Stimulated activated memory B cell treated with anti-CD40 and anti-IgM and Interleukin-4, amounts not matched to agents 10 μg/mL and 1 μg/mL and 100 μg/mL, for 72 hours (primary cell): ENCODE measurements around the gene CLRN3.
A peak's percentile ranks its signal among the peaks of the same experiment; 100 is the strongest.

Experiments
- ATAC-seq: fragments of 150-1000 bp; cut with Tn5 transposase; 2 replicates; pipeline ENCODE4 v1.10.0; 2021
- H3K27ac Mint-ChIP-seq: one replicate; pipeline ENCODE4 v1.8.0; 2022; ENCODE audit warnings: mild to moderate bottlenecking, mixed read lengths
- H3K27me3 Mint-ChIP-seq: one replicate; pipeline ENCODE4 v1.8.0; 2022; ENCODE audit warnings: mixed read lengths
- H3K36me3 Mint-ChIP-seq: one replicate; pipeline ENCODE4 v1.8.0; 2022; ENCODE audit warnings: mixed read lengths
- H3K4me1 Mint-ChIP-seq: one replicate; pipeline ENCODE4 v1.8.0; 2022; ENCODE audit warnings: mixed read lengths
- H3K4me3 Mint-ChIP-seq: one replicate; pipeline ENCODE4 v1.8.0; 2022; ENCODE audit warnings: mild to moderate bottlenecking, moderate library complexity, mixed read lengths
- H3K9me3 Mint-ChIP-seq: one replicate; pipeline ENCODE4 v1.8.0; 2022; ENCODE audit warnings: mixed read lengths

Gene CLRN3

DNA sequence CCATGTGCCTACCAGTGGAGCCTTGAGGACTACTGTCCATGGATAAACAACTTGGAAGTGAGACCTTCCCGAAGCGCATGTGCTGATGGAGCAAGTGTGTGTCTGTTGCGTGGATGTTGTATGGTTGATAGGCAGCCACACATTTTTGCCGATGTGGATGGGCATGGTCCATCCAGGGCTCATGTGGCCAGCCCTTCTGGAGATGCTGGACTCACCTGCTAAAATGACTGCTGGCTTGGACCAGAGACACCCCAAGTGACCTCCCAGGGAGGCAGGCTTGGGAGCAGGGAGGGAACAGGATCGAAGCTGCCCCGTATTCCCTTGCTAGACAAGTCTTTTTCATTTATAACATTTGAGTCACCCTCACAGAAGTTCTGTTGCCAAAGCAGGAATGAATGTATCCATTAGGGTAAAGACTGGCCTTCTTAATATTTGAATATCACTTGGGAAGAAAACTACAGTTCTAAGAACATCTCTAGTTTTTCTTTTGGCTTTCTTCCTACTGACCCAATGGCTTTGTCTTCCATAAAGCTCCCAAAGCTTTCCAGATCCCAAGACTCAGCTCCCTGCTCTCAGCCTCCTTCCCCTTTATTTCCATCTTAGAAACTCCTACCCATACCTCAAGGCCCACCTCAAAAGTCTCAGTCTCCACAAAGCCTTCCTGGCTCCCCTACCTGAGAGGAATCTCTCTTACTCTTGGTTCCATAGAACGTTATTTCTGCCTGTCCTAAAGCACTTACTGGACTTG lies 17.1 kb upstream of the CLRN3 start:
- ATAC-seq = no peak
- peaks cover 7% of the 10 kb centered on the region for H3K4me1 Mint-ChIP-seq
- H3K4me3 Mint-ChIP-seq = no peak overlapping the region
- no peak overlapping the region for H3K27ac Mint-ChIP-seq
- H3K36me3 Mint-ChIP-seq = no peaks in the 10 kb centered on the region
- H3K9me3 Mint-ChIP-seq = no peaks in the 10 kb centered on the region
- peaks cover 18% of the 10 kb centered on the region for H3K27me3 Mint-ChIP-seq

DNA sequence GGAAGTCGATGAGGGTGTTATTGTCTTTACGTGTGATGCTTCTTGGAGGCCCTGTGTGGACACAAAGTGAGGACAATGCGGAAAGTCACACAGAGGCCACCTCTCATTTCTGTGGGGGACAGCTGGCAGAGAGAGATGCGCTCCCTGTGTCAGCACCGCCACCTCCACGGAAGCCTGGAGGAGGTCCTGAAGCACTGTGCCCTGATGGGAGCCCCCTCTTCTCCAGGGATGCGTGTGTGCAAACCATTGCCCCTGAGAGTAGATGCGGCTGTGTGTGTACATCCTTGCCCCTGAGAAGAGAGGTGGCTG lies 16.2 kb upstream of the CLRN3 start:
- Mint-ChIP-seq H3K4me3 (no peak overlapping the region), H3K36me3 (no peaks in the 10 kb centered on the region), H3K9me3 (no peaks in the 10 kb centered on the region), H3K4me1 (peaks cover 7% of the 10 kb centered on the region), H3K27me3 (peaks cover 28% of the 10 kb centered on the region), H3K27ac (no peak overlapping the region)
- no peak for ATAC-seq

DNA sequence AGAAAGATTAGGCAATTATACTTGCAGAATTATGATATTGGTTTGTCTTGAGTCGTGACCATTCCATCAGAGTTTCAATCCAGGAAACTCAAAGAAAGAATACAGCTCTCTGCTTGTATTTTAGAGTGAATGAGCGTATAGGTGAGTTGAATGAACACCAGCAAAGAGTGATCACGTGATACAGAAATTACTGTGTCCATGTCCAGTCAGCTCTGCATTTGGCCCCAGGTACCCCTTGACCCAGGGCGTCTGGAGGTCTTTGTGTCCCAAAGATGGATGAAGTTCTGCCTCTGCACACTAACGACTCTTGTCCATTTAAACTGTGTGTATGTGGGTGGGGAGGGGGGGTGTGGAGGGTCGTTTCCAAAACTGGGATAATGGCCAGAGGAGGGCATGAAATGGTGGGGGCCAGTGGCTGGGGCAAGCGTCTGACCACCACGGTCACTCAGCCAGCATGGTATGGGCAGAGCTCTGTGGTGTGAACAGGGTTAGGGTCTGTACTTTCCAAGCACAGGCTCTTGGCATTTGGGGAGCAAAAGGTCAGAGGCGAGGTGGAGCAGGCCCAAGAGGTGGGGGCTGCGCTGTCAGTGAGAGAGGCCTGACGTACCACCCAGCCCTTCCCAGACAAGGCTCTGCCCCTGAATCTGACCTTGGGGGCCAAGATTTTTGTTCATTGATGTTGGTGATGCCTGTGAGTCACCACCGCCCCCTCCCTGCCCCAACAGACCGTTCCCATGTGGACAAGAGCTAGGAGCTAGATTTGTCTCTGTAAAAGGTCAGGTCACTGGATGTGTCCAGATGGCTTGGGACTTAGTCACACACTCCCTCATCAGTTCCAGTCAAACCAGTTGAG lies 15.6 kb upstream of the CLRN3 start:
- no peaks in the 10 kb centered on the region for H3K9me3 Mint-ChIP-seq
- no peak overlapping the region for H3K4me3 Mint-ChIP-seq
- no peak for ATAC-seq
- peaks cover 7% of the 10 kb centered on the region for H3K4me1 Mint-ChIP-seq
- H3K36me3 Mint-ChIP-seq = no peaks in the 10 kb centered on the region
- H3K27me3 Mint-ChIP-seq = peaks cover 34% of the 10 kb centered on the region
- H3K27ac Mint-ChIP-seq = no peak overlapping the region

DNA sequence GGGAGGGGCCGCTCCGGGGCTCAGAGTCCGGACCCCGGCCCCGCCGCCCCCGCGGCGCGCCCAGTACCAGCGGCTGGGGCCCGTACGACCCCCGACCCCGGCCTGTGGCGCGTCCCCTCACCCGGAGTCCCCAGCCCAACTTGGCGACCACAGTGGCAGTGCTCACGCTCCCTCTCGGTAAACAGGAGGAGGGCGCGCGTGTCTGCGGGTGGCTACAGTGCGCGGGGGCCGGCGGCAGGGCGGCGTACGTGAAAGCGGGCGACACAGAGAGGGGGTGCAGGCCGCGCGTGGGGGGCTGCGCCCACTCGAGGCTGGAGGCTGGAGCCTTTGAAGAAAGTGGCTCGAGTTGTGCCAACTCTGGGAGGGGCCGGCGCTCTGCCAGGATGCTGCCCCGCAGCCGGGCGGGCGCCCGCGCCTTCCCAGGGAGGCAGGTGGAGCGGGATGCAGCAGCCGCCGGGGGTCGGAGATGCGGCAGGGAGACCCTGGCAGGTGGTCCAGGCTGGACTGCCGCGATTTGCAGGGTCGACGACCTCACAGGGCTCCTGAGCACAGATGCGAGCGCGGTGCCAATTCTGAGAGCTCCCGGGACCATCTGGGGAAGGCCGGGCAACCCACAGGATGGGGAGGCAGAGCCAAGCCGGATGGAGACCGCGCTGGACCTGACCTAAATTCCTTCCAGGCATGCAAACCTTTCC lies 14.8 kb upstream of the CLRN3 start:
- no peaks in the 10 kb centered on the region for H3K36me3 Mint-ChIP-seq
- peak overlapping the region; percentile 24 for H3K4me3 Mint-ChIP-seq
- peaks cover 7% of the 10 kb centered on the region for H3K4me1 Mint-ChIP-seq
- peaks cover 42% of the 10 kb centered on the region for H3K27me3 Mint-ChIP-seq
- peak; percentile 34 for ATAC-seq
- no peak overlapping the region for H3K27ac Mint-ChIP-seq
- H3K9me3 Mint-ChIP-seq = no peaks in the 10 kb centered on the region

DNA sequence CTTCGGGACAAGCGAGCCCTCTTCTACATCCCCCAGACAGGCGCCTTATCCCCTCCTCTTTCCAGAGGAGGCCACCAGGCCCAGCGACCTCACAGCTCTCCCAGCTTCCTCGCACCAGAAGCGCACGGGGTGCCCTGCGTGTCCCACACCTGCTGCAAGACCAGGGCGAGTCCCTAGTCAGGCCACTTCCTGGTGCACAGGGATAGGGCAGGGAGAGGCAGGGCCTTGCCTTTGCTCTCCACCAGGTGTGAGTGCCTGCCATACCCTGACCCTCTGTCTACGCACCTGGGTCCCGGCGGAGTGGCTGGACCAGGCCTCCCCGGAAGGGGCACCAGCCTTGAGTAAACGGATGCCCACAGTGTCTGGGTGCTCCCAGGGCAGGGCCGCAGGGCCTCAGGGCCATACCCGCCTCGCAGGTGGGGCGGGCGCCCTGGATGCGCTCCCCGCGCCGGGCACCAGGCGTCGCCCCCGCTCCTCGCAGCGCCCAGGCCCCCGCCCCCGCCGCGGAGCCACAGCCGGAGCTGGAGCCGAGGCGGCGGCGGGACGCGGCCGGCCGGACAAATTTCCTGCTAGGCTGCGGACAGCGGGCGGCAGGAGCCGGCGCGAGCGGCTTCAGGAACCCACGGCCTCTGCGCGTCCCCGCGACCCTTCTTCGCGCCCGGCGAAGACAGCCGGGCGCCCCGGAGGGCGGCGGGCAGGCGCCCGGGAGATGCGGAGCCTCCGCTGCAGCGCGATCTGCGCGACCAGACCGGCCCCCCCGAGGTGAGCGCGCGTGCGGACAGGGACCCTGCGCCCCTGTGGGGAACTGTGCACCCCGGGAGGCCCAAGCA lies 14.0 kb upstream of the CLRN3 start, which contains the start of gene PTPRE:
TSS of gene PTPRE (plus strand) at position 556 of the 830 bp plus-strand sequence. CDS start 133,779 bp downstream, outside the sequence.
- Mint-ChIP-seq H3K27ac (no peak within 1 kb of the TSS), H3K4me3 (peak within 1 kb of the TSS; percentile 24), H3K27me3 (peaks cover 43% of the 10 kb centered on the region), H3K9me3 (no peaks in the 10 kb centered on the region), H3K4me1 (peaks cover 7% of the 10 kb centered on the region), H3K36me3 (no peaks in the 10 kb centered on the region)
- peak; percentile 88 for ATAC-seq

DNA sequence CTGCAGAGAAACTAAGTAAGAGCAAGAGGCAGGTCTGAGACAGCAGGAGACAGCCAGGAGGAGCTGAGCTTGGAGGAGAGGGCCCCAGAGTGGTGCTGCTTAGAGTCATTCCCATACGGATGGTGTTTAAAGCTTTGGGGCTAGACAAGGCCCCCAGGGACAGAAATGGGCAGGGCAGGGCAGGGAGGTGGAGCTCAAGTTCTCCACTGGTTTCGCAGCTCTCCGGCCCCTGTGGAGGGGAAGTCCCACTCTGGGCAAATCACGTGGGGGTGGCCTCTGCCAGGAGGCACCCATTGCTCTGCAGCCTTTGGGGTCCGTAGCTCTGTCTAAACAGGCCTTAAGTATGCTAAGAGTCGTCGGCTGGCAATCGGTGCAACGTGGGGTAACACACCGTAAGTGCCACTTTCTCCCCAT lies 13.1 kb upstream of the CLRN3 start:
- Mint-ChIP-seq H3K9me3 (no peaks in the 10 kb centered on the region), H3K36me3 (no peaks in the 10 kb centered on the region), H3K4me3 (no peak overlapping the region), H3K27ac (no peak overlapping the region), H3K4me1 (peaks cover 7% of the 10 kb centered on the region), H3K27me3 (peaks cover 43% of the 10 kb centered on the region)
- ATAC-seq = no peak

DNA sequence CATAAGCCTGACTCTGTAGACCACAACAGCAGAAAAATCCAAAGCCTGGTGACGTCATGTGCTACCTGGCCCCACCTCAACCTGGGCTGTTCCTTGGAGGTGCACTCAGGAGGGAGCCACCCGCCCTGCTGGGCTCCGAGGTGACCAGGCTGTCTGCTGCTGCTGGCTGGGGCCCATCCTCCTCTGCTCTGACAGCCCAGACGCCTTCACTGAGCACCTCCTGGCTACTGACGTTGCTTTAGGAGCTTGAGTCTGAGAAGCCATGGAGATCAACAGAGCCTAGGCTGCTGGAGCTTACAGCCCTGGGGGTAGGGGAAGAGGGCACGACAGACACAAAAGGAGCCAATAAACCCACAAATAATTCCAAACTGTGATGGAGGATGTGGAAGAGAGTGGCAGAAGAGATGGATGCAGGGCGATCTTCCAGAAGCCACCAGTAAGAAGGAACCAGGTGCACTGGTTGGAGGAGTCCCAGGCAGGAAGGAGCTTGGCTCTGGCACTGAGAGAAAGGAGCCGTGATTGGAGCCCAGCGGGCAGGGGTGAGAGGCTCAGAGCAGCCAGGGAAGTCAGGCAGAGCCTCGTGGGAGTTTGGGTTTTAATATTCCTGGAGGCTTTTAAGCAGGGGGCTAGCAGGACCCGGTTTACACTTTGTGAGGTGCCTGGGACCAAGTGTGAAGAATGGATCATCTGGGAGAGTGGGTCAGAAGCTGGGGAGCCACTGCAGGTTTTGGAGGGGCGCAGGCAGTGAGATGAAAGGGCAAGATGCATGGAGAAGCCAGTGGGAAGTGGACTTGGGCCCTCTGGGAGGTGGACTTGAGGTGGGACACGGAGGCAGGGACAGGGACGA lies 12.5 kb upstream of the CLRN3 start:
- Mint-ChIP-seq H3K36me3 (no peaks in the 10 kb centered on the region), H3K4me3 (no peak overlapping the region), H3K27ac (no peak overlapping the region), H3K4me1 (peaks cover 7% of the 10 kb centered on the region), H3K9me3 (no peaks in the 10 kb centered on the region), H3K27me3 (peaks cover 43% of the 10 kb centered on the region)
- ATAC-seq = no peak

DNA sequence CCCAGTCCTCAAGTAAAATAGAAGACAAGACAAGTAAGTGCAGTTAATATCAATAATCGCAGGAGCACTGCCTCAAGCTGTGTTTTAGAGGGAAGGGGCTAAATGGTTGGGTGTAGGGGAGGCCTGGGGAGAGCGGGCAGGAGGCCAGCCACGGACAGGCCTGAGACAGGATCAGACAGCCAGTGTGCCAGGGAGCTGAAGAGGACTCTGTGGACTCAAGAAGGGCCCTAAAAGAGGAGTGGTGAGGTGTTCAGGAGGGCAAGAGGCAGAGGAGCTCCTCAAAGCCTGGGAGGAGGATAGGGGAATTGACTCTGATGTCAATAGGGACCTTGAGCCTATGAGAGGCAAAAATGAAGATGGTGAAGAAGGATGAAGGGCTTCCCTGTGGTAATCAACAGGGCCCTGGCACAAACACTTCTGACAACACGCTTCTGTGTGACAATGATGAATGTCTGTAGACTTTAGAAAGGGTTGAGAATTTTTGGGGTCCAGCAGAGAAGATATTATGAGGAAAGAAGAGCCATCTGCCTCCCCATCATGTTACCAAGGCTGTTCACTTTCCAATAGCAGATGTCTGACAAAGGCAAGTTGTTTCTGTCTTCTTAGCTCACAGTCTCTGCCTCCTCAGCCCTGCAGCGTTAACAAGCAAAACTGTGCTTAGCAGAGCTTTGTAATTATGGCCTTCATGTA lies 11.7 kb upstream of the CLRN3 start:
- Mint-ChIP-seq H3K4me3 (no peak overlapping the region), H3K27me3 (peaks cover 49% of the 10 kb centered on the region), H3K36me3 (no peaks in the 10 kb centered on the region), H3K4me1 (peaks cover 7% of the 10 kb centered on the region), H3K9me3 (no peaks in the 10 kb centered on the region), H3K27ac (no peak overlapping the region)
- ATAC-seq = no peak

DNA sequence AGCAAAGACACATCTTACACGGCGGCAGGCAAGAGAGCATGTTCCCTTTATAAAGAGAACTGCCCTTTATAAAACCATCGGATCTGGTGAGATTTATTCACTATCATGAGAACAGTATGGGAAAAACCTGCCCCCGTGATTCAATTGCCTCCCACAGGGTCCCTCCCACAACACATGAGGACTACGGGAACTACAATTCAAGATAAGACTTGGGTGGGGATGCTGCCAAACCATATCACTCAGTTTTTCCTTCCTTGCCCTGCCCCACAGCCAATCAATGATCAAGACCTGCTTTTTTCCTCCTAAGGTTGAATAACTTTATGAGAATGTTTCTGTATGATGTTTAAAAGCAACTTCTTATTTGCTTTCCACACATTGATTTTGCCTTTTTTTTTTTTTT lies 11.0 kb upstream of the CLRN3 start:
- Mint-ChIP-seq H3K9me3 (no peaks in the 10 kb centered on the region), H3K27me3 (peaks cover 56% of the 10 kb centered on the region), H3K4me1 (peaks cover 7% of the 10 kb centered on the region), H3K4me3 (no peak overlapping the region), H3K36me3 (no peaks in the 10 kb centered on the region), H3K27ac (no peak overlapping the region)
- ATAC-seq = no peak

DNA sequence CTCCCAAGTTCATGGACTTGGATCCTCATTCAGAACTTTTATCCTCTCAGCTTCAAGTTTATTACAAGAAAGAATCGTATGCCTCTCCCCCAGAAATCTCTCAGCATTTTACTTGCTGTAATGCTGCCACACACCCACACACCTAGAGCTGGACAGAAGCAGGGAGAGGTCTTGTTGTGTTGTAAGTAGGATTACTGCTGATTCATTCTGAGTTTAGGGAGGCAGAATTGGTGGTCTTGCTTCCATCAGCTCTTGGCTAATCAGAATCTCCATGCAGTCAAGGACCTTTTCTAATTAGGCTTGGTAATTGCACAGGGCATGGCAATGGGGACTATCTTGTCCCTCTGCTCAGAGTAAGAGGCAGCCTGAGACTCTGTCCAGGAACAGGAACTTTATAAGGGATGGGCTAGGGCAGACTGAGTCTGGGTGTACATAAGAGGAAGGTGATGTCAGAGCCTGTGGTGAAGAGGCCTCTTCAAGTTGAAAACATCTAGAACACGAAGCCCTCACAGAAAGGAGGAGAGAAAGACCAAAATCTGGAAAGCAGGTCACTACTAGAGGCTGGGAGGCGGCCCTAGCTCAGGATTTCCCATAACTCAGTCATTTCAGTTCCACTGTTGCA lies 7.1 kb upstream of the CLRN3 start:
- H3K27me3 Mint-ChIP-seq = peaks cover 46% of the 10 kb centered on the region
- no peak overlapping the region for H3K27ac Mint-ChIP-seq
- no peak for ATAC-seq
- H3K4me3 Mint-ChIP-seq = no peak overlapping the region
- no peaks in the 10 kb centered on the region for H3K36me3 Mint-ChIP-seq
- no peaks in the 10 kb centered on the region for H3K4me1 Mint-ChIP-seq
- H3K9me3 Mint-ChIP-seq = peaks cover 7% of the 10 kb centered on the region

DNA sequence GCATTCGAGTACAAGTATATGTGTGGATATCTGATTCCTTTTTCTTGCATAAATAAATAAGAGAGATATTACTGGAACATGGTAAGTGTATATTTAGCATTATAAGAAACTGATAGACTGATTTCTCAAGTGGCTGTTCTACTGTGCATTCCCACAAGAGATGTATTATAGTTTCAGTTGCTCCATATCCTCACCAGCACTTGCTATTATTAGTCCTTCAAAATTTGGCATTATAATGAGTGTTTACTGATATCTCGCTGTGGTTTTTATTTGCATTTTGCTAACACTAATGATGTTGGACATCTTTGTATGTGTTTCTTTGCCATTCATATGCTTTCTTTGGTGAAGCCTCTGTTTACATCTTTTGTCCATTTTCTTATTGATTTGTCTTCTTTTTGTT lies 4.4 kb upstream of the CLRN3 start:
- ATAC-seq = no peak
- Mint-ChIP-seq H3K27me3 (peaks cover 22% of the 10 kb centered on the region), H3K27ac (no peak overlapping the region), H3K4me1 (no peaks in the 10 kb centered on the region), H3K4me3 (no peak overlapping the region), H3K36me3 (no peaks in the 10 kb centered on the region), H3K9me3 (peaks cover 7% of the 10 kb centered on the region)

DNA sequence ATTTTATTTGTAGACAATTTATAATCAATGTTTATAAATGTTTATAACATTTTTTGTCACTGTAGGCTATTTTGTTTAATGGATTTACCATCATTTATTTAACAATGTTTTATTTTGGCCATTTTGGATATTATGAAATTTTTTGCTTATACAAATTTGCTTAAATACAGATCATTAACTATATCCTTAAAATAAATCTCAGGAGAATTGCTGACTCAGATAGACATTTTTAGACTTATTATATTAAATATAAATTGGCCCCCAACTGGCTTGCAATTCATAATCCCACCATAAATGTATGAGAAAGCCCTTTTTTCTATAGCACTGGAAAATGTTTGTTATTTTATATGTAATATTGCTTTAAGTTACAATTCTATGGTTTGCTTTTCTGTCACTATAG lies 3.8 kb upstream of the CLRN3 start:
- Mint-ChIP-seq H3K27ac (no peak overlapping the region), H3K9me3 (peaks cover 7% of the 10 kb centered on the region), H3K4me1 (no peaks in the 10 kb centered on the region), H3K4me3 (no peak overlapping the region), H3K27me3 (peaks cover 22% of the 10 kb centered on the region), H3K36me3 (no peaks in the 10 kb centered on the region)
- ATAC-seq = no peak

DNA sequence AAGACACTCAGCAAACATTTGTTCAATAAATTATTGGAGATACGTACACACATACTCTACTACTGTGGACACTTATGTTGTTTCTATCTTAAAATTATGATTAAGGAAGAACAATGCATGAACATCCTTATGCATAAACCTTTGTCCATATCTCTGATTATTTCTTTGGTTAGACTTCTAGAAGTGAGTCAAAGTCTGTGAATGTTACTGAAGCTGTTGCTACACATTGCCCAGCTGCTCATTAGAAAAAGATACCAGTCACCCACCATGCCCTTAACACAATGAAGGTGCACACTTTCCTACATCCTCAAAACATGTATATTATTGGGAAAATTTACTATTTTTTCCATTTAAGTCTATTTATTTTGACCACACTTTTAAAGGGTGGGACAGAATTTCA lies 1.4 kb upstream of the CLRN3 start:
- peaks cover 7% of the 10 kb centered on the region for H3K9me3 Mint-ChIP-seq
- H3K4me3 Mint-ChIP-seq = no peak overlapping the region
- H3K27me3 Mint-ChIP-seq = peaks cover 13% of the 10 kb centered on the region
- no peaks in the 10 kb centered on the region for H3K36me3 Mint-ChIP-seq
- H3K4me1 Mint-ChIP-seq = no peaks in the 10 kb centered on the region
- H3K27ac Mint-ChIP-seq = no peak overlapping the region
- ATAC-seq = no peak
